Mammary epithelial cell (primary cell): ENCODE measurements around the gene TMEM9.

Experiments
- EZH2 ChIP-seq: IDR thresholded peaks from 2 replicates; pipeline ENCODE4 v1.6.1; 2012; ENCODE audit warnings: low read length, inconsistent platforms, borderline replicate concordance
- TF ChIP-seq, protein P1 (sequence below), 2 donors: IDR thresholded peaks in 1 of 2; conservative IDR thresholded peaks in 1 of 2; 2 replicates each; pipeline ENCODE4 v1.5.1; 2011 to 2012; ENCODE audit warnings: inconsistent platforms in 2 of 2, low read length in 2 of 2, mild to moderate bottlenecking in 2 of 2, control low read depth in 1 of 2, low read depth in 1 of 2; ENCODE audit not compliant: insufficient read depth in 1 of 2; ENCODE audit errors: extremely low read depth in 1 of 2

DNA sequence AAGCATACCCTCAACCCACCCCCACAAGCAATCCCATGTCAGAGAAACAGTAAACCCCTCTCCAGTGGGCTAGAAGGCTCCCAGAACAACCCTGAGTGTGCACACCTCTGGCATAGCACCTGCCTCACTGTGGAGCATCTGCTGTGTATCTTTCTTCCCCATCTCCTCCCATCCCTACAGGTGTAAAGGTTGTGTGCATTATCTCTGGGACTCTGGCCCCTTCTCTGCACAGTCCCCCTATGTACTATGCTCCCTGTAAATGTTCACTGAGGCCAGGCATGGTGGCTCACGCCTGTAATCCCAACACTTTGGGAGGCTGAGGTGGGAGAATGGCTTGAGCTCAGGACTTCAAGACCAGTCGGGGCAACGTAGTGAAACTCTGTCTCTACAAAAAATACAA is 41.3 kb downstream of the TMEM9 start:
- TF ChIP-seq EZH2, result no peak
- TF ChIP-seq, protein P1, sequence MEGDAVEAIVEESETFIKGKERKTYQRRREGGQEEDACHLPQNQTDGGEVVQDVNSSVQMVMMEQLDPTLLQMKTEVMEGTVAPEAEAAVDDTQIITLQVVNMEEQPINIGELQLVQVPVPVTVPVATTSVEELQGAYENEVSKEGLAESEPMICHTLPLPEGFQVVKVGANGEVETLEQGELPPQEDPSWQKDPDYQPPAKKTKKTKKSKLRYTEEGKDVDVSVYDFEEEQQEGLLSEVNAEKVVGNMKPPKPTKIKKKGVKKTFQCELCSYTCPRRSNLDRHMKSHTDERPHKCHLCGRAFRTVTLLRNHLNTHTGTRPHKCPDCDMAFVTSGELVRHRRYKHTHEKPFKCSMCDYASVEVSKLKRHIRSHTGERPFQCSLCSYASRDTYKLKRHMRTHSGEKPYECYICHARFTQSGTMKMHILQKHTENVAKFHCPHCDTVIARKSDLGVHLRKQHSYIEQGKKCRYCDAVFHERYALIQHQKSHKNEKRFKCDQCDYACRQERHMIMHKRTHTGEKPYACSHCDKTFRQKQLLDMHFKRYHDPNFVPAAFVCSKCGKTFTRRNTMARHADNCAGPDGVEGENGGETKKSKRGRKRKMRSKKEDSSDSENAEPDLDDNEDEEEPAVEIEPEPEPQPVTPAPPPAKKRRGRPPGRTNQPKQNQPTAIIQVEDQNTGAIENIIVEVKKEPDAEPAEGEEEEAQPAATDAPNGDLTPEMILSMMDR (conservative IDR thresholded peaks at IDR 0.05 in 1 of 2, IDR thresholded peaks at IDR 0.05 in 1 of 2; ENCODE audit: extremely low read depth in 1 of 2, insufficient read depth in 1 of 2, low read depth in 1 of 2, low read length in 2 of 2), result no peak
